Myocyte (in vitro differentiated cells): Measurements from ENCODE around the gene VPS72. TPM values are rescaled to one million over a fixed set of nuclear protein-coding genes. Genes with fewer than 3 reads are reported as not detected.

ENCODE experiments used
- total RNA-seq: library from RNA; depleted of rRNA; stranded (reverse); fragments of >200 nt; gene quantifications from 2 replicates; pipeline ENCODE4 v1.2.3, GENCODE V29; 2014

Gene VPS72
- total RNA-seq, 1 donor from 2014 or later: 81.8 TPM

Other genes with a start within 250 kb of the VPS72 start
- gene CERS2, start 215.4 kb downstream of the VPS72 start, total RNA-seq: 55.2 and 58.3 TPM in 2 replicates
- gene ANXA9, start 207.9 kb downstream of the VPS72 start, total RNA-seq: not detected in 2 replicates
- gene MINDY1, start 183.3 kb downstream of the VPS72 start, total RNA-seq: 23.6 and 39.6 TPM in 2 replicates
- 25.9 and 47.5 TPM in 2 replicates for gene PRUNE1, start 181.7 kb downstream of the VPS72 start, total RNA-seq
- gene BNIPL, start 153.6 kb downstream of the VPS72 start, total RNA-seq: 1.4 and 1.8 TPM in 2 replicates
- 4.8 and 5.4 TPM in 2 replicates for gene C1orf56, start 142.4 kb downstream of the VPS72 start, total RNA-seq
- gene CDC42SE1, start 130.6 kb downstream of the VPS72 start, total RNA-seq: 65.9 and 92.2 TPM in 2 replicates
- 76.6 and 79.8 TPM in 2 replicates for gene MLLT11, start 129.8 kb downstream of the VPS72 start, total RNA-seq
- gene GABPB2, start 119.4 kb downstream of the VPS72 start, total RNA-seq: 4.3 and 6.7 TPM in 2 replicates
- gene SEMA6C, start 43.6 kb downstream of the VPS72 start, total RNA-seq: 73.1 and 132 TPM in 2 replicates
- not detected in 2 replicates for gene TNFAIP8L2, start 33.5 kb downstream of the VPS72 start, total RNA-seq
- gene LYSMD1, start 24.3 kb downstream of the VPS72 start, total RNA-seq: 18.7 and 23.9 TPM in 2 replicates
- gene SCNM1, start 24.1 kb downstream of the VPS72 start, total RNA-seq: 26.0 and 26.1 TPM in 2 replicates
- 0.35 and 0.47 TPM in 2 replicates for gene TMOD4, start 14.2 kb downstream of the VPS72 start, total RNA-seq
- 34.2 and 40.4 TPM in 2 replicates for gene PIP5K1A, start 8.4 kb upstream of the VPS72 start, total RNA-seq
- 144 and 179 TPM in 2 replicates for gene PSMD4, start 64.5 kb upstream of the VPS72 start, total RNA-seq
- gene ZNF687, start 92.1 kb upstream of the VPS72 start, total RNA-seq: 17.3 and 21.5 TPM in 2 replicates
- 52.4 and 59.5 TPM in 2 replicates for gene PI4KB, start 137.2 kb upstream of the VPS72 start, total RNA-seq
- 30.6 and 46.4 TPM in 2 replicates for gene RFX5, start 157.1 kb upstream of the VPS72 start, total RNA-seq
- gene SELENBP1, start 182.5 kb upstream of the VPS72 start, total RNA-seq: 9.5 and 15.7 TPM in 2 replicates
- 241 and 277 TPM in 2 replicates for gene PSMB4, start 209.4 kb upstream of the VPS72 start, total RNA-seq